DMS153 treated with DMSO at 0.1 percent for 48 hours (cell line): ENCODE results near the gene ZDHHC7.

Experiments used
- DNase-seq: peaks from one replicate; lab custom pipeline; 2025; ENCODE audit not compliant: unreplicated experiment; lab: John Stamatoyannopoulos, UW

ZDHHC7 gene

DNA sequence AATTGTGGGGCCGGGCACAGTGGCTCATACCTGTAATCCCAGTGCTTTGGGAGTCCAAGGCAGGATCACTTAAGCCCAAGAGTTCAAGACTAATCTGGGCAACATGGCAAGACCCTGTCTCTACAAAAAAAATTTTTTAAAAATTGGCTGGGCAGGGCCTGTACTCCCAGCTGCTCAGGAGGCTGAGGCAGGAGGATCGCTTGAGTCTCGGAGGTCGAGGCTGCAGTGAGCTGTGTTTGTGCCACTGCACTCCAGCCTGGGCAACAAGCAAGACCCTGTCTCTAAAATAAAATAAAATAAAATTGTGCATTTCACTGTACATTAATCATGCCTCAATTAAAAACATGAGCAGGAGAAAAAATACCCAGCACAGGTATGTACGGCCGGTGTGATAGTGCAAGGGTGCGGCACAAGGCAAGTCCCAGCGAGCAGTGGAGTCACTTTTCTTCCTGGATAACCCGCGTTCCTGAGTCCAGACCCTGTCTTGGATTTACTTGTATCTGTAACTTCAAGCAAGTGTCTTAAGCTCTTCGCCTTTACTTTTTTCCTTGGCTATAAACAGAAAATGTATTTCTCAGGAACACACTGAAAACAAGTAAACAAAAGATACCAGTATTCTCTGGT is 11.4 kb downstream of the ZDHHC7 start:
- no peak for DNase-seq

DNA sequence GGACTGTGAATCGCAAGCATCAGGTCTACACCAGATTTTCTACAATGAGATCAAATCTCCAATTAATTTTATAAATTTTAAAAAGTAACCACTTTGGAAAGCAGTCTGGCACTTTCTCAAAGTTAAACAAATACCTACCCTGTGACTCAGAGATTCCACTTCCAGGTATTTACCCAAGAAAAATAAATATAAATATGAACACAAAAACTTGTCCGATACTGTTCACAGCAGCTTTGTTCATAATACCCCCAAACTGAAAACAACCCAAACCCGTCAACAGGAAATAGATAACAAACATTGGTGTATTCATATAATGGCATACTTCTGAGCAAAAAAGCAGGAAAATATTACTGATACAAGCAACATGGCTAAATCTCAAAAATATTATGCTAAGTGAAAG is 12.1 kb downstream of the ZDHHC7 start:
- DNase-seq: no peak

DNA sequence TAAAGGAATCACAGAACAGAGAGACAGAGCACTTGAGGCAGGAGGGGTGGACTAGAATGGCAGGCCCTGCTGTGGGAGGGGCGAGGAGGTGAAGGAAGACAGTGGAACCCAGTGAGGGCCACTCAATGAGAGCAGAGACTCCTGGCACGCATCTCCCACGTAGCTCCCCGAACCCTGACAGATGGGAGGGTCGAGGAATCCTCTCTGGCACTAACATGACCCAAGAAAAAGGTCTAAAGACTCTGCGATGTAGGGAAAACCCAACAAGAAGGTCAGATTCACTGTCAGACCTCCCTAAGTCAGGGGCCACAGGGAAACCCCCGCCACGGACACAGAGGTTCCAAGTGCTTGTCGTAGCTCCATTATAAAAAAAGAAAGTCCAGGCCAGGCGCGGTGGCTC is 15.0 kb downstream of the ZDHHC7 start:
- no peak for DNase-seq

DNA sequence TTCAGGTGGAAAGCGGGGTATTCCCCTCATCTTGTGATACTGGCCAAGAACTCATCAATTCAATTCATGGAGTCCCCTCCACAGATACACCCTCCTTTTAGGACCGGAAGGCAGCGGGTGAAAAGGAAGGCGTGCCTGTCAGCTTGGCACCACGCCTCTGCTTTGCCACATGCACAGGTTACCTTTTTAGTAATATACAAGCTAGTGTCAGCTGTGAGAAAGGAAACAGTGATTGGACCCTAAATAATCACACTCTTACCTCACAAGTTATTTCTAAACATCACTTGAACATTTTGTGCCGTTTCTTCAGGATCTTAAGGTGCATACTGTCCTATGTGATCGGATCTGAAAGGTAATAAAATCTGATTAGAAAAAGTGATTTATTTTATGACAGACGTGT is 15.7 kb downstream of the ZDHHC7 start:
- DNase-seq: no peak

DNA sequence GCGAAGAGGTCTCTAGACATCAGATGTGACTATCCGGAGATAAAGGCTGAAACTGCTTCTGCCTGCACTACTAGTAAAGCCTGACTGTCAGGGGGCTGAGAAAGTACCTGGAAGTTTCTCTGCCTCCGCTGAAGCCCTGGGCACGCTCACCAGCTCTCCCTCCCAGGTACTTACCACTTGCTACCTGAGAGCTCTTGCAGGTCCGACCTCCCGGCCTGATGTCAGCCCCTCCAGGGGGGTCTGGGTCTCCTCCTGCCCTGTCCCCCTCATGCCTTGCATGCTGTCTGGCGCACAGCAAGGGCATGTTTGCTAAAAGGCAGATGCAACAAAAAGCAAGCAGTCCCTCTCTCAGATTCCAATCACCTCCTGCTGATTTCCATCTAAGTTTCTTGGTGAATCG is 17.4 kb downstream of the ZDHHC7 start:
- no peak for DNase-seq

DNA sequence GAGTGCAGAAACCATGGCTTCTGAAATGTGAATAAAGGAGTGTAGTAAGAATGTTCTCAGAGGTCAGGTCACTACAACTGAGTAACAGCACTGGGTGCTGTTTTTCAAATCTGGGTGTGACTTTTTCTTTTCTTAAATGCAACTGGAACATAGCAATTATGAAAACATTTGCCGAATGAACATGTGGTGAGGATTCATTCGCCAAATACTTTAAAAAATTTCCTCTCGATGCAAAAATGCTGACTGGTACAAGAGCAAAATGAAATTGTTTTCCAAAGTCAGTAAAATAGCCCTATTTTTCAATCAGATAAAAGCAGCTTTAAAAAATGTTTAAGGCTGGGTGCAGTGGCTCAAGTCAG is 18.6 kb downstream of the ZDHHC7 start:
- DNase-seq: no peak

DNA sequence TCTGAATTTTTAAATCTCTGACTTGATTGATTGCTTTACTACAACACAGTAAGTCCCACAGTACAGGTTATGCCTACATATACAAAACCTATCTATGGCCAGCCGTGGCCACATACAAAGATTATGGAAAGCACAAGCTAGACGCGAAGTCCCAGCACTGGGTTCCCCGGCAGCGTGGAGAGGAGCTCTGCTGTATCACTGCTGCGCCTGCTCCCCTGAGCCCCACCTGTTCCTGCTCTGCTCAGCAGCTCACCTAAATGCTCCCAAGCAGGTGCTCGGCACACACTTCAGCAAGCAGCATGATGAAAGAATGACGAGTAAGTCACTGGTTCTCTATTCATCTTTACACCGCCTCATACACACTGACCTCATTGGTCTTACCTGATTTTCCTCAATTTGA is 20.6 kb downstream of the ZDHHC7 start:
- no peak for DNase-seq

DNA sequence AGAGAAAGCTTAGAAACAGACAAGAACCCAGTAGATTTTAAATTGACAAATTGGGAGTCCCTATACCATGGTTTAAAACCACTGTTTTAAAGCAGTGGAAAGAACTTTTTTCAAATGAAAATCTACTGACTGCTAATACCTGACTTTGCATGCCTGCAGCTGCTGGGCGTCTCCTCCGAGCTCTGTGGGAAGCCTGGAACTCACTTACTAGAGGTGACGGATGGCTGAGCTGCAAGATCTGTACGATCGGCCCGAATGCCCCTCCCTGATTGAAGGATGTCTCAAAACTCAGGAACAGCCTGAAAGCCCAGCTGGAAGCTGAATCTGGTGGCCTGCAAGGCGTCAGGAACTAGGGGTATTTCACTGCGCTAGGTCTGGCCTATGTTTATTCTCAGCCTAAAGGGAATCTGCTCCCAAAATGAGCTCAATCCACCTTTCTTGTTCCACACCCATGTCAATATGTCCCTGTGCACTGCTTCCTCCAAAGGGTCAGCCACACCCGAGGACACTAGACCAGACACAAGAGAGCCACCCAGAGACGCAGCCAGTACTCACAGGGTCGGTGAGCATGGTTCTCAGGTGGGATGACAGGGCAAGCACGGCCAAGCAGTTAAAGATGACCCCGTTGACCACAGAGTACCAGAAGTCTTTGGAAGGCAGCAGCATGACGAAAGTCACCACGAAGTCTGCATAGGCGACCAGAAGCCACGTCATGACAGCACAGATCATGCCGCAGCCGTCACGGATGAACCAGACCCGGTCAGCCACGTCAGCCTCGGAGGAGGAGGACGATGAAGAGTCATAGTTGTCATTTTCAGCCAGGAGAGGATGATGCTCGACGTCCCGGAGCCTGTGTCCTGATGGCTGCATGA is 21.4 kb downstream of the ZDHHC7 start:
- DNase-seq: no peak

DNA sequence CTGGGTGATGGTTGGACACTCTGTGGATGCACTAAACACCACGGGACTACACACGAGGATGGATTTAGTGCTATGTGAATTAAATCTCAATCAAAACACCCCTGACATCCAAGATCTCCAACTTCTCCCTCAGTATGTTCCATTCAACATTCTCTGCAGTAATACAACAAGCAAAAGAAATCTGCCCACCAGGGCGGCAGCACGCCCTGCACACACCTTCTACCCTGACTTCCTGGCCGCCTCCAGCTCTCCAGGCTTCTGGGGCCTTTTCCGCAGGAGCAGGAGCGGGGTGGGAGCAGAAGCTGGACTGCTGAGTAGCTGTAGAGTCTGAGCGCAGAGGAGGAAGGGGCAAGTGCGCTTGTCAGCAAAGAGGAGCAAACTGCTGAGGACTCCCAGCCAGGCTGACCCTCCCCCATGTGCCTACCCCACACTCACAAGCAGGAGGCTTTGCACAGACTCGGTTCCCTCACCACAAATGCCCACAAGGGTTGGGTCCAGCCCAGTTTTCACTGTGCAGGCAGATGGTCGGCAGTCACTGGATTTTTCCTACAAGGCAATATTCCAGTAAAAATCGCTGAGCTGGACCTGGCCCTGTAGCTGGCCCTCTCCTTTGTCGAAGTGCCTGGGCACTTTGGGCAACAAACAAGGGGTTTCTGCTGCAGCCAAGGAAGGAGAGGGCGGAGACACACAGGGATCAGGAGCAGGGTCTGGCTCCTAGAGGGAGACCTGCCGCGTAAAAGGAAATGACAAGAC is 22.8 kb downstream of the ZDHHC7 start:
- no peak for DNase-seq

DNA sequence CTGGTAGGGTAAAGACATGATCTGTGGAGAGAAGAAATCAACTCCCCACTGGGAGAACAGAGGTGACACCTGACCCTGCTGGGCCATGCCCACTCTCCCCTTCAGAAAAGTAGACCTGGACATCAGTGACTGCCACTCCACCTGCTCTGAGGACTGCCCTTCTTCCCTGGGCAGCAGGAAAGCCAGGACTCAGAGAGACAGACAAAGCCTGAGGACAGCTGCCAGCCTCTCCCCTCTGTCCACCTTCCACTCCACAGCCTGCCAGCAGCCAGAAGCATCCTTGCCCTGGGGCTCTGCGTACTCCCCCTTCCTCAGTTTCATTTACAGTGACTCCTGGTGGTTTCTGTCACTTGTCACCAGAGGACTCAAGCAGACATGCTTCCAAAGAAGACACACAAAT is 24.5 kb downstream of the ZDHHC7 start:
- no peak for DNase-seq

DNA sequence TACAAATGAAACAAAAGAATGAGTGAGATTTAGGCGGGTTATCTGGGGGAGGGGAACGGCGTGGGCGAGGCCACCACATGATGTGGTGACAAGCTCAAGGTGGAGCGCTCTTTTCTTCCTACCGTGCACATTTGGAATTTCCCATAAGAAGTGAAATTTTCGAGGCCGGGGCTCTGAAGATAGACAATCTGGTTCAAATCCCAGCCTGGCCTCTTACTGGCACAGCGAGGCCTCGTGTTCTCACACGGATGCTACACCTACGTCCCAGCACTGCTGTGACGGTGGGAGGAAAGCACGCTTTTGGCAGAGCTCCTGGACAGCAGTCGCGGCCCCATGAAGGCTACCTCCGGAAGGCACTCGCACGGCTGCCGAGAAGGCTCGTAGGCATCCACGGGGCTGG is 25.2 kb downstream of the ZDHHC7 start:
- no peak for DNase-seq

DNA sequence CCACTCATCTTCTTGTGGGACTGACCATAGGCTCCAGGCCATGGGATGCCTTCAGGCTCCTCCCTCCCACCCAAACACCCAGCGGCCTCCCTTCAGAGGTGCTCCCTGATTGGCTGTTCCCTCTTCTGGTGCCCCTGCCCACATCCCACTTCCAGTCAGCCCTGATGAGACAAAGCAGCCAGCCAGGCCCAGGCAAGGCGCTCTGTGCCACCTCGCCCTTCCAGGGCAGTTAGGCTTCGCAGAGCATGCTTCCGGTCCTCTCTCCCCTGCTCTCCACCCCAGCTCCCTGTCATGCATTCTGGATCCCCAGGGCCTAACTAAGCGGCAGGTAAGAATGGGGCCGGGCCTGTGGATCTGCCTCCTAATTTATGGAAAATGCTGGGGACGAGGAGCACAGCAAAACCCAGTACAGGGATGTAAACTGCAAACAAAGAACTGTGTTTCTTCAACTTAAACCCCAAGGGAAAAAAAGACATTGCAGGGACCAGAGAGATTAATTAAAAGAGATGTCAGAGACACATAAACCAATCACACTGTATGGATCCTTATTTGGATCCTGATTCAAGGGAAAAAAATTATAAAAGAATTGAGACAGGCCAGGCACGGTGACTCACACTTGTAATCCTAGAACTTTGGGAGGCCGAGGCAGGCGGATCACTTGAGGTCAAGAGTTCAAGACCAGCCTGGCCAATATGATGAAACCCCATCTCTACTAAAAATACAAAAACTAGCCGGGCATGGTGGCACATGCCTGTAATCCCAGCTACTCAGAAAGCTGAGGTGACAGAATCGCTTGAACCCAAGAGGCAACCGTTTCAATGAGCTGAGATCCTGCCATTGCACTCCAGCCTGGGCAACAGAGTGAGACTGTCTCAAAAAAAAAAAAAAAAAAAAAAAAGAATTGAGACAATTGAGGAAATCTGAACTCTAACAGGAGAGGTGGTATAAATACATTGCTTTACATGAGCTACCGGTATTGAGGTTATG is 26.0 kb downstream of the ZDHHC7 start:
- DNase-seq: no peak

DNA sequence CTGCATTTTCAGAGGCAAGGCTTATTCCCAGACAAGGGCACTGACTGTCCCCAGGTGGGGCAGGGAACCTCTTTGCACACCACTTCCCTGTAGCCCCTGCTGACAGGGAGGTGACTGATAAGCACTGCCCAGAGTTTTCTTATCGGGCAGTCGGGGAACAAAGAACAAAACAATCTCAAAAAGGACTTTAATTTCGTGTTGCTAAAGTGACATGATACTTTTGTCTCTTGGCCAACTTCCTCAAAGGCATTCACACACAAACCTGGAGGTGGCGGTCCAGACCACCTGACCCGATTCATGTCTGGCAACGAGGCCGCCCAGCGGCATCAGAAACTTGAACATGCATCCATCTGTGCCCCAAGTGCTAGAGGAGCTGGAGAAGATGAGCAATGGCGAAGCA is 28.9 kb downstream of the ZDHHC7 start:
- no peak for DNase-seq

DNA sequence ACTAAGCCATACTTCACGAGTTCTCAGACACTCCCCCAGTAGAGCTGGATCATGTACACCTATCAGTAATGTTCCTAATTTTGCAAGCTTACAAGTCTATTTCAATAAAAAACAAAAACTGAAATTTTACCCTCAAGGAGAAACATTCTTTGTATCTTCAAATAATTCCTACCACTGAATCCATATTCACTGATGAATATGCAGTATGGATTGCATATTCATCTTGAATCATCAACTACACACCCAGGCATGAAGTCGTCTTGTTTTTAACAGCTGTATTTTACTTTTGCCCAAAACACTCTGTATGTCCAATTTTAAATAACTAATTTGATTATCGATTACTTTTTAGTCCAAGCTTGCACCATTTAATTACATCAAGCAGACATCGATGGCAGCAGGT is 31.8 kb downstream of the ZDHHC7 start:
- DNase-seq: no peak

DNA sequence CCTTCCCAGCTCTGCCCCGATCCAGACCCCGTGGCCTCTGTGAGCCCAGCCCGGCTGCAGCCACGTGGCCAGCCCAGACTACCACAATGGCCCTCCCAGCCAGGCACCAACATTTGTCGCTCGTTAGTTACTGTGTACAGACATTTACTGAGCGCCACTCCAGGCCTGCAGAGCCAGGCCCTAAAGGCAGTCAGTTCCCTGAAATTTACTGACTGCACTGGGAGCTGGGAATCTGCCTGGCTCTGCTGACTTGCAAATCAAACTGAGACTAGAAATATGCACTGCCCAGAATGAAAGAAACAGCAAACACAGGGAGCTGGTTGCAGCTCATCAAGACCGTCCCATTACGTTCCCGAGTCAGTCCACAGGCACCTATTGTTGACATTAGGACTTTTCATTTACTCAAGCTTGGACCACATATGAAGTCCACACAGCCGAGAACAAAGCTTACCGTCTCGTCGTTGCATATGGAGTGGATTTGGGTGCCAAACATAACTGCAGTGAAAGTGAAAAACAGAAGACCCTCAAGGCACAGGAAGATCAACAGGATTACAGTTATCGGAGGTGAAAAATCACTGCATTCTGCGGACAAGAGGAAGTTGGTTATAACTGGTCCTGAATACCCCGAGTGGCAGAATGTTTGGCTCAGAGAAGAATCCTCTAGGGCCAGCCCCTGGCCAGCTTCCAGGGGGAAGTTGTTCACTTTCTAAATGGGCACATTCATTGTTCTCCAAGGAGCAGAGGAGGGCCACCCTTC is 34.5 kb downstream of the ZDHHC7 start:
- no peak for DNase-seq

DNA sequence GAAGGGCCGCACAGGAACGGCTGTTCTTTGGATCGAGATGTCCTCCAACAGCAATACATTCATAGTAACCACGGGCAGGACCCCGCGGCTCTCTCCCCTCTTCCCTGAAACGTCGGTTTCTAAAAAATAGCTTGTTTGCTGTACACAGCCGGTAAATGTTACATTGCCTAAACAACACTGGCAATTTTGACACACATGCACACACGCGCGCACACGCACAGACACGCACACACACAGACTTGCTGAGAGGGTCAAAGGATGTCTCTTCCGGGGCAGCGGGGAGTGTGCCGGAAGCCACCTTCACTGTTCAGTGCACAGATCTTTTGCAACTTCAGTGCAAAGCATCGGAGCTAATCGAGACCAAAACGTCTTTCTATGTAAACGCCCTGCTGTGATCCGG is 35.8 kb downstream of the ZDHHC7 start:
- no peak for DNase-seq

DNA sequence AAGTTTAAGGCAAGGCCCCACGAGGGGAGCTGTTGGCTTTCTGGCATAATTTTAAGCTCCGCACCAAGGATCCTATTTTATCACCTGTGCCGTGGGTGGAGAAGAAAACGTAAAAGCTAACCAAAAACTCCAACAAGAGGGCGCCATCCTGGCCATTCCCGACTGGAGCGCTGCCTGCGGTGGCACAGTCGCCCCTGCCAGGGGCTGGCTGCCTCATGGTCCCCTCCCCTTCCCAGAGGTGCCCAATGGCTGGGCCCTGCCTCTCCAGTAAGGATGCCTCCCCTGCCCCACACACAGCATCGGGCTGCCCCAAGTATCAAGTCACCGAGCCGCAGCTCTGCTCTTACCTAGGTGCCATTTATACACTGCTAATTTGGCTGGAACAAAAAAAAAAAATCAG is 36.3 kb downstream of the ZDHHC7 start:
- DNase-seq: no peak

DNA sequence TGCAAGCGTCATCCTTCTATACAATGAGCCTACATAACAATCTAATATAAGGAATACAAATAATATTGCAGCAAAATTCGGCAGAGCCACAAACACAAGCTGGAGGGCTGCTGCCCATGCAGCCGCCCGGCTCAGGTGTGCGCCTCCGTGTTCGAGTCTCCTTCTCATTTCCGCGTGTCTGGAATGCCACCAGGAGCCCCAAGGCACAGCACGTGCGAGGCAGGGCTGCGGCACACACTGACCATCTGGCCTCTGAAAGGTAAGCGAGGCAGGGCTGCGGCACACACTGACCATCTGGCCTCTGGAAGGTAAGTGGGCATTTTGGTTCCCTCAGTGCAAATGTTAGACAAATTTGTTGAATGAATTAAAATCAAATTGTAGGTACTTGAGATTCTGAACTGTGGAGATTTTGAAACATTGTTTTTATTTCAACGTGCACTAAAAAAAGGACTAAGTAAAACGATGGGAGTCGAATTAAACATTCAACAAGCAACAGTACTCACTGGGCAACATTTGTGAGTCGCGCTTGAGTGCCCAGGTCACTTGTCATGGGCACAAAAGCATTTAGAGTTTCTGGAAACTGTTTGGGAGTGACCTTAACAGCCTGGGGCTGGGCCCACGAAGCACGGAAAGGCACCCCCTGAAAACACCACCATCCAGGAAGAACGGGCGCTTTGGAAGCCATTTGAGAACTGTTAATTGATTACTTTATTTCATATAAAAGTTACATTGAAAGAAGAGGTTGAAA is 37.4 kb downstream of the ZDHHC7 start:
- no peak for DNase-seq

DNA sequence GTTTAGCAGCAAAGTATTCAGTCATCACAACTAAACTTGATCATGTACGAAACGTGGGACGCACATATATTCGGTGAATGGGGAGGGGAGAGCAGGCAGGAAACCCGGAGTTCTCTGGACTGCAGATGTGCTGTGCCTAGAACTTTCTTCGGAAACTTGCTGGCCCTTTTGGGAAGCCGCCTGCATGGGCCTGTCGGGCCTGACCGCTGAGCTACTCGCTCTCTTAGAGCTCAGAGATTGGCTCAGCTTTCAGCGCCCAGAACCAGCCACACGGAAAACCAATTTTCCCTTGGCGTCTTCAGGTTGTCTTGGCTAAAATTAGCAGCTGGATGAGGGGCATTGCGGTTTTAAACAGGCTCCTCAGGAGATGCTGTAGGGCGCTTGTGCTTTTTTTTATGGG is 38.1 kb downstream of the ZDHHC7 start:
- DNase-seq: no peak
